ENCODE results near the gene MYOZ1.

MYOZ1 gene

GRCh38 chr10:73601486-73601921 lies 39.8 kb downstream of the MYOZ1 start:
- no peak for DNase-seq (ENCODE audit: low read depth in 2 of 3, low spot score in 1 of 3)

GRCh38 chr10:73597346-73597745 lies 43.9 kb downstream of the MYOZ1 start:
- no peak for DNase-seq (ENCODE audit: low read depth in 2 of 3, low spot score in 1 of 3)

- no peak for DNase-seq (ENCODE audit: low read depth in 2 of 3, low spot score in 1 of 3)
Observed at GRCh38 chr10:73593812-73594211, 47.5 kb downstream of the MYOZ1 start.

GRCh38 chr10:73593110-73593509 lies 48.2 kb downstream of the MYOZ1 start:
- DNase-seq (ENCODE audit: low read depth in 2 of 3, low spot score in 1 of 3), result no peak

GRCh38 chr10:73591935-73592699 lies 49.2 kb downstream of the MYOZ1 start:
- DNase-seq (ENCODE audit: low read depth in 2 of 3, low spot score in 1 of 3), result no peak

- no peak for DNase-seq (ENCODE audit: low read depth in 2 of 3, low spot score in 1 of 3)
Observed at GRCh38 chr10:73590881-73591799, 50.1 kb downstream of the MYOZ1 start, which contains the start of gene USP54. Gene USP54, minus strand, starts transcription at chr10:73591342. Its CDS starts 15,684 bp downstream, at chr10:73575658.

- no peak for DNase-seq (ENCODE audit: low read depth in 2 of 3, low spot score in 1 of 3)
Observed at GRCh38 chr10:73589563-73590126, 51.6 kb downstream of the MYOZ1 start.

GRCh38 chr10:73588656-73589055 lies 52.6 kb downstream of the MYOZ1 start:
- no peak for DNase-seq (ENCODE audit: low read depth in 2 of 3, low spot score in 1 of 3)

- DNase-seq (ENCODE audit: low read depth in 2 of 3, low spot score in 1 of 3), result no peak
Observed at GRCh38 chr10:73586583-73586984, 54.7 kb downstream of the MYOZ1 start.

- DNase-seq (ENCODE audit: low read depth in 2 of 3, low spot score in 1 of 3), result no peak
Observed at GRCh38 chr10:73585327-73585726, 55.9 kb downstream of the MYOZ1 start.

GRCh38 chr10:73584737-73585136 lies 56.5 kb downstream of the MYOZ1 start:
- DNase-seq (ENCODE audit: low read depth in 2 of 3, low spot score in 1 of 3), result no peak

GRCh38 chr10:73581918-73582317 lies 59.4 kb downstream of the MYOZ1 start:
- no peak for DNase-seq (ENCODE audit: low read depth in 2 of 3, low spot score in 1 of 3)
